Right hindlimb (tissue), 1 donor: ENCODE results near the gene CRELD1.
A peak's percentile ranks its signal among the peaks of the same experiment; 100 is the strongest.
"Not testable (repeated sequence)": the region's sequence is repeated elsewhere in the genome, so short reads cannot be mapped to it uniquely, and the experiment has no call there.

ENCODE experiments used
- DNase-seq: peaks from one replicate; pipeline ENCODE4 v3.0.0-alpha.2; 2018

Gene CRELD1

GRCh38 chr3:9933561-9934234 lies at the start of gene CRELD1:
Gene CRELD1, plus strand, starts transcription at chr3:9933834. Its CDS starts 605 bp downstream, at chr3:9934439.
- peak; percentile 97 for DNase-seq

- DNase-seq: no peak
These were observed 49.0 kb upstream of the CRELD1 start for GRCh38 chr3:9884555-9885165.

- DNase-seq: no peak
These were observed 47.3 kb upstream of the CRELD1 start for GRCh38 chr3:9886328-9886727.

- DNase-seq: no peak
These were observed 46.2 kb upstream of the CRELD1 start for GRCh38 chr3:9887480-9887879.

GRCh38 chr3:9888540-9888939 lies 45.1 kb upstream of the CRELD1 start:
- DNase-seq: no peak

- no peak for DNase-seq
These were observed 44.2 kb upstream of the CRELD1 start for GRCh38 chr3:9889405-9889804.

GRCh38 chr3:9890249-9891071 lies 43.2 kb upstream of the CRELD1 start, which contains the start of gene JAGN1:
Gene JAGN1, plus strand, starts transcription at chr3:9890610. Its CDS starts 113 bp downstream, at chr3:9890723.
- peak; percentile 94 for DNase-seq

GRCh38 chr3:9891072-9891622 lies 42.5 kb upstream of the CRELD1 start:
- no peak for DNase-seq

GRCh38 chr3:9893739-9894138 lies 39.9 kb upstream of the CRELD1 start:
- DNase-seq: no peak

GRCh38 chr3:9895715-9896114 lies 37.9 kb upstream of the CRELD1 start:
- not testable (repeated sequence) for DNase-seq

- DNase-seq: not testable (repeated sequence)
These were observed 36.8 kb upstream of the CRELD1 start for GRCh38 chr3:9896755-9897407.

- no peak for DNase-seq
These were observed 35.9 kb upstream of the CRELD1 start for GRCh38 chr3:9897408-9898372.

GRCh38 chr3:9898467-9899241 lies 35.0 kb upstream of the CRELD1 start:
- no peak for DNase-seq

- DNase-seq: no peak
These were observed 34.3 kb upstream of the CRELD1 start for GRCh38 chr3:9899289-9899791.

GRCh38 chr3:9900965-9901415 lies 32.6 kb upstream of the CRELD1 start:
- not testable (repeated sequence) for DNase-seq

GRCh38 chr3:9901967-9902366 lies 31.7 kb upstream of the CRELD1 start:
- DNase-seq: no peak

GRCh38 chr3:9902372-9903237 lies 31.0 kb upstream of the CRELD1 start, which contains the start of gene IL17RE:
Gene IL17RE, plus strand, starts transcription at chr3:9902848. Its CDS starts 85 bp downstream, at chr3:9902933.
- DNase-seq: no peak

- DNase-seq: no peak
These were observed 30.4 kb upstream of the CRELD1 start for GRCh38 chr3:9903238-9903624.

GRCh38 chr3:9903904-9904303 lies 29.7 kb upstream of the CRELD1 start:
- DNase-seq: no peak
